ENCODE results near the gene MAMSTR.
"Not testable (repeated sequence)": the region's sequence is repeated elsewhere in the genome, so short reads cannot be mapped to it uniquely, and the experiment has no call there.

Gene MAMSTR

GRCh38 chr19:48719263-48720171 lies at the start of gene MAMSTR:
Gene MAMSTR, minus strand, starts transcription at chr19:48719725. Its CDS starts 694 bp downstream, at chr19:48719031.
- DNase-seq, result no peak

- no peak for DNase-seq
Observed at GRCh38 chr19:48768994-48769713, 49.6 kb upstream of the MAMSTR start.

GRCh38 chr19:48768171-48768753 lies 48.7 kb upstream of the MAMSTR start:
- DNase-seq, result not testable (repeated sequence)

- DNase-seq, result not testable (repeated sequence)
Observed at GRCh38 chr19:48765816-48766215, 46.3 kb upstream of the MAMSTR start.

- DNase-seq, result no peak
Observed at GRCh38 chr19:48760504-48761205, 41.1 kb upstream of the MAMSTR start.

GRCh38 chr19:48757741-48758144 lies 38.2 kb upstream of the MAMSTR start:
- no peak for DNase-seq

GRCh38 chr19:48757089-48757675 lies 37.7 kb upstream of the MAMSTR start:
- no peak for DNase-seq

- no peak for DNase-seq
Observed at GRCh38 chr19:48756686-48757085, 37.2 kb upstream of the MAMSTR start.

- DNase-seq, result no peak
Observed at GRCh38 chr19:48756212-48756611, 36.7 kb upstream of the MAMSTR start.

GRCh38 chr19:48755787-48756186 lies 36.3 kb upstream of the MAMSTR start:
- DNase-seq, result no peak

- DNase-seq, result no peak
Observed at GRCh38 chr19:48755084-48755641, 35.6 kb upstream of the MAMSTR start, which contains the start of gene FGF21. Gene FGF21, plus strand, starts transcription at chr19:48755524. Its CDS starts 713 bp downstream, at chr19:48756237.

- DNase-seq, result no peak
Observed at GRCh38 chr19:48752496-48753365, 33.2 kb upstream of the MAMSTR start, which contains the start of gene FUT1. Gene FUT1, minus strand, starts transcription at chr19:48752641. Its CDS starts 1,360 bp downstream, at chr19:48751281.

GRCh38 chr19:48751845-48752495 lies 32.4 kb upstream of the MAMSTR start:
- DNase-seq, result no peak

GRCh38 chr19:48750771-48751504 lies 31.4 kb upstream of the MAMSTR start:
- no peak for DNase-seq

- no peak for DNase-seq
Observed at GRCh38 chr19:48750351-48750750, 30.8 kb upstream of the MAMSTR start.

- no peak for DNase-seq
Observed at GRCh38 chr19:48749571-48750198, 30.2 kb upstream of the MAMSTR start.

GRCh38 chr19:48746738-48747575 lies 27.4 kb upstream of the MAMSTR start, which contains the start of gene IZUMO1:
Gene IZUMO1, minus strand, starts transcription at chr19:48746909. Its CDS starts 1,050 bp downstream, at chr19:48745859.
- peak; percentile 37 for DNase-seq

GRCh38 chr19:48746110-48746509 lies 26.6 kb upstream of the MAMSTR start:
- no peak for DNase-seq
